ENCODE data around the gene IDH2.
"Not testable (repeated sequence)": the region's sequence is repeated elsewhere in the genome, so short reads cannot be mapped to it uniquely, and the experiment has no call there.

Gene IDH2

GRCh38 chr15:90101969-90102890, at the start of gene IDH2:
Gene IDH2 (minus strand): TSS chr15:90102468. CDS start chr15:90102390, 78 bp downstream.
- peak; percentile 80 for DNase-seq (ENCODE audit: insufficient read length, low spot score)
- FAIRE-seq, result peak; percentile 64

GRCh38 chr15:90150551-90150950, 48.3 kb upstream of the IDH2 start:
- not testable (repeated sequence) for FAIRE-seq; DNase-seq (ENCODE audit: insufficient read length, low spot score)

- DNase-seq (ENCODE audit: insufficient read length, low spot score) (no peak), FAIRE-seq (no peak)
Observed at GRCh38 chr15:90149609-90150340, 47.5 kb upstream of the IDH2 start.

- not testable (repeated sequence) for FAIRE-seq; DNase-seq (ENCODE audit: insufficient read length, low spot score)
Observed at GRCh38 chr15:90146198-90146761, 44.0 kb upstream of the IDH2 start.

- FAIRE-seq (no peak), DNase-seq (ENCODE audit: insufficient read length, low spot score) (no peak)
Observed at GRCh38 chr15:90145761-90146160, 43.5 kb upstream of the IDH2 start.

GRCh38 chr15:90145259-90145658, 43.0 kb upstream of the IDH2 start:
- FAIRE-seq, result no peak
- no peak for DNase-seq (ENCODE audit: insufficient read length, low spot score)

GRCh38 chr15:90143166-90143655, 40.9 kb upstream of the IDH2 start:
- DNase-seq (ENCODE audit: insufficient read length, low spot score), result peak; percentile 54
- FAIRE-seq, result peak; percentile 59

GRCh38 chr15:90142216-90143165, 40.2 kb upstream of the IDH2 start:
- FAIRE-seq, result no peak
- DNase-seq (ENCODE audit: insufficient read length, low spot score), result no peak

- no peak for DNase-seq (ENCODE audit: insufficient read length, low spot score)
- FAIRE-seq, result no peak
Observed at GRCh38 chr15:90141646-90142045, 39.4 kb upstream of the IDH2 start.

- FAIRE-seq; DNase-seq (ENCODE audit: insufficient read length, low spot score): not testable (repeated sequence)
Observed at GRCh38 chr15:90139549-90139948, 37.3 kb upstream of the IDH2 start.

- FAIRE-seq (no peak), DNase-seq (ENCODE audit: insufficient read length, low spot score) (no peak)
Observed at GRCh38 chr15:90138071-90138833, 36.0 kb upstream of the IDH2 start.

GRCh38 chr15:90132437-90132836, 30.2 kb upstream of the IDH2 start:
- no peak for FAIRE-seq
- DNase-seq (ENCODE audit: insufficient read length, low spot score), result no peak

GRCh38 chr15:90131848-90132247, 29.6 kb upstream of the IDH2 start:
- no peak for FAIRE-seq
- no peak for DNase-seq (ENCODE audit: insufficient read length, low spot score)

- no peak for FAIRE-seq
Observed at GRCh38 chr15:90130291-90130690, 28.0 kb upstream of the IDH2 start.

GRCh38 chr15:90126596-90127435, 24.5 kb upstream of the IDH2 start:
- DNase-seq (ENCODE audit: insufficient read length, low spot score) (no peak), FAIRE-seq (no peak)

More at GRCh38 chr15:90130291-90130690, 28.0 kb upstream of the IDH2 start:
- DNase-seq (ENCODE audit: insufficient read length, low spot score), result no peak

GRCh38 chr15:90126022-90126421, 23.8 kb upstream of the IDH2 start:
- DNase-seq (ENCODE audit: insufficient read length, low spot score) (no peak), FAIRE-seq (no peak)

- no peak for DNase-seq (ENCODE audit: insufficient read length, low spot score)
- no peak for FAIRE-seq
Observed at GRCh38 chr15:90124507-90124906, 22.2 kb upstream of the IDH2 start.

GRCh38 chr15:90121086-90121485, 18.8 kb upstream of the IDH2 start:
- DNase-seq (ENCODE audit: insufficient read length, low spot score), result no peak
- no peak for FAIRE-seq
